G401.6 (cell line): Measurements from ENCODE around the gene SGMS1.

Source experiments
- FAIRE-seq: peaks from 2 replicates; lab custom pipeline; 2012; peaks lifted over from hg19 to GRCh38; lab: Jason Lieb, UNC

Gene SGMS1

DNA sequence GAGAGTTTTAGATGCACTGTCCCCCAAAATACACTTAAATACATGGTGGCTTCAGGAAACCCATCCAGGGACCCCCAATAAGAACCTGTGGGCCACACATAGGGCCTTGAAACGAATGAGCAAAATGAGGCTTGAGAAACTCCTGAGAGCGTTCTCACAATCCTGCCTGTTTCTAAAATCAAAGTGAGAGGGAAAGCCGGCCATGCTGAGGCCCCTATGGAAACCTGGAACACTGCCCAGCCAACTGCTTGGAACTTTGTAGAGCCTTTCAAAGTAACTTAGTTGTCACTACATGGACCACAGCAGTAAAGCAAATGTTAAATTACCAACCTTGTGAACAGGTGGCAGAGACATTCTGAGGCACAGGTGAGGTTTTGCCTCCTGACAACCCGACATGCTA lies 13.4 kb downstream of the SGMS1 start:
- no peak for FAIRE-seq

DNA sequence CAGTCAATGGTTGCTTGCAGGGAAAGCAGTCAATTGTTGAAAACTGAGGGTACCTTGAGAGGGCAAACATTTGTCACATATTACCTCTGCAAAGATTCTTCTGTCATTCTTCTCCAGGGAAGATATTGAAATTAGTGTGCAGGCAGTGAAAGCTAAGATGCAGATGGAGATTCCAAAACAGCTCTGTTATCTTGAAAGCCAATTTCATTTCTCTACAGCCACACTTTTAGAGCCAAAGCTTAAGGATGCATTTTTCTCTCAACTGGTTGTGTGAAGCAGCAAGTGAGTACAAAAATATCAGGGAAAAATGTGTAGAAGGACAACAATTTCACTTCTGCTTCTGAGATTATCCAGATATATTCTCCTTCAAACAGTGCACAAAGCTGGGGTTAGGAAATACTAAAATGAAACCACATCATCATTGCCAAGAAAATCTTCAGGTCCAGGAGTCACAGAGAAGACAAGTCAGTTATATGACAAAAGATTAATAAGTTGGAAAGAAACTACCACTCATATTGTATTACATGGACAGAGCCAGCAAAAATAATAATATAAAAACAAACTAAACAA lies 16.3 kb downstream of the SGMS1 start:
- FAIRE-seq = no peak

DNA sequence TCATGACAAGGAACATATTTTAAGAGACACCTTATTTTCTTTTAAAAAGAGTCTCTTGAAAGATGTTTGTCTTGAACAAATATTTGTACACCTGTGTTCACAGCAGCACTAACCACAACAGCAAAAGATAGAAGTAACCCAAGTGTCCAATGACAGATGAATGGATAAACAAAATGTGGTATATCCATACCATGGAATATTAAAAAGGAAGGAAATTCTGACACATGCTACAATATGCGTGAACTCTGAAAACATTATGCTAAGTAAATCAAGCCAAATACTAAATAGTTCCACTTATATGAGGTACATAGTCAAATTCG lies 17.8 kb downstream of the SGMS1 start:
- no peak for FAIRE-seq

DNA sequence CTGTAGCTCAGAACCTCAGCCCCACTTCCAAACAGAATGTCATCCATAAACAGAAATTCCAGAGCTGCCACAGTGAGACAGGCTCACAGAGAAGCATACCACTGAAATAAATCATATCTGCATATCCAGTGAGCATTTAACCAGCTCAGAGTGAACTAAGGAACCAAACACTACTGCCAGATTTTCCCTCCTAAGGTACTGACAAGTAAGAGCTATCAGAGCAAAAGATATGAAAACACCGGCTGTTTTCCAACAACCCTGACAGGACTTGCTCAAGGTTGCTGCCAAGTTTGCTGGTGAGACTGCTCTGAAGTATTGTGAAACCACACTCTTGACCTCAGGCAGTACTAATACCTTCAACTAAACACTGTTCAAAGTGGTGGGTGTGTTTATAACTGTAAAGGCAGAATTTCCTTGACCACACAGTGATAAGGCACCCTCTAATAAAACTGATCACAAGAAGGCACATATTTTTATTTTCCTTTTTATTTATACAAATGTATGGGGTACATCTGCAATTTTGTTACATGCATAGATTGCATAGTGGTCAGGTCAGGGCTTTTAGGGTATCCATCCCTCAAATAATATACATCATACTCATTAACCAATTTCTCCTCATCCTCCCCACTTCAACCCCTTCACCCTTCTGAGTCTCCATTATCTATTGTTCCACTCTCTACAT lies 18.3 kb downstream of the SGMS1 start:
- no peak for FAIRE-seq

DNA sequence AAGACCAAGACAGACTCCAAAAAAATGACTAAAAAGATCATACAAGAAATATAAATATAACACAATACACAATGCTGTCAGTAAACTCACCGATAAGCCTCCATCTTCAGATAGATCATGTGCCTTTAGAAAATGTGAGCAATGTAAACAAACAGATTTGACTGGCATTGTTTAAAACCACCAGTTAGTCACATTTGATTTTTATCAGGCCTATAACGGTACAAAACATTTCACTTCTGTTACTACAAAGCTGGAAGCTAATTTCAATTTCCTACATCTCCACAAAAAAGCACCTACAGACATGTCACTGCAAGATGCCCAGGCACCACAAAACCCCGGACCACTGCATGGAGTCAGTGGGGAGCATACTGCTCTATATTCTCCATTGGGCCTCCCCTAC lies 18.9 kb downstream of the SGMS1 start:
- FAIRE-seq = no peak

DNA sequence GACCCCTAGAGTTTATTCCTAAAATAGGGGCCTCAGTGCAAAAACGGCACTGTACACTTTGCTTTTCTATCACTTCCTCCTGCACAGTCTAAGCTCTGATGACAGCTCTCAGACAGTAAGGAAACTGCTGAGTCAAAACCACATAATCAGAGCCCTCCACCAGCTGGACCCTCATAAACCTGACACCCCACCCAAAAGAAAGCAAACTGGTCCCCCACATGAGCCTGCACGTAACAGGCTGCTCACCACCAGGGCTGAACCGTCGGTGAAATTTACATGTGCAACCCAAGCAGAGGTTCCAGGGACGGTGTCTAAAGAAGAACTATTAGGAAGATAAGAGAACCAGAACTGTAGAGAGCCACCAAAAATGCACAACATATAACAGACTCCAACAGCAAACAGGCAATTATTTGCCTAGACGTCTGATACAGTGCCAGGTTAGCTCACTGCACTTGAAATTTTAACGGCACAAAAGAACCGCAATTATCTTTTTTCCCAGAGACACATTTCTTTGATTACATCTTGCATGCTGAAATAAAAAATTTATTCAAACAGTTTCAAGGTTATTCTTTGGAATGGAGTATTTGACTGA lies 19.6 kb downstream of the SGMS1 start:
- no peak for FAIRE-seq

DNA sequence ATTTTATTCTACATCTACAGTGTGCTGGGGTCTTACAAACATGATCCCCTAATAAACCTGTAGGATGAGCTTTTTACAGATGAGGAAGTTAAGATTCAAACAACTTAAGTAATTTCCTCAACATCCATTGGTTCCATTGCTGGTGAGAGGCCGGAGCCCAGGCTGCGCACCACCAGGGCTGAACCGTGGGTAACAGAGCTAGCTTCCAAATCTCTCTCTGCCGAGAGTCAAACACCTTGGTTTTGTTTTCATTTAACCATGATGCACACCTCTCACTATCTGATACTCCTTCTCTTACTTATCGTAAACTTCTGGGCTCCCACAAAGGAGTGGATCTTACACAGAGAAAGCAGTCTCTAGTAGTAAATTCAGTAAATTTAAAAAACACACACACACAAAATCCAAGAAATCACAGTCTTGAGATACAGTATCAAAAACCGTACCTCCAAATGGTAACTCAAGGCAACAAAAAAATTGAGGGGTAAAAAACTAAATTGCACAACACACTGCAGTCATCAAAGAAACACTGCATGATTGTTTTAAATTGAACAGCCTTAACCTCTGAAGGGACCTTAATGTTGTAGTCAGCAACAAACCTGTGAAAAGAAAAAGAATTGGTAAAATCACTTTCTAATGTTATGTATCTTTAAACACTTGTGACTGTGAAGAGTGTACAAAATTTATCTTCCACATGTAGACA lies 20.5 kb downstream of the SGMS1 start:
- no peak for FAIRE-seq

DNA sequence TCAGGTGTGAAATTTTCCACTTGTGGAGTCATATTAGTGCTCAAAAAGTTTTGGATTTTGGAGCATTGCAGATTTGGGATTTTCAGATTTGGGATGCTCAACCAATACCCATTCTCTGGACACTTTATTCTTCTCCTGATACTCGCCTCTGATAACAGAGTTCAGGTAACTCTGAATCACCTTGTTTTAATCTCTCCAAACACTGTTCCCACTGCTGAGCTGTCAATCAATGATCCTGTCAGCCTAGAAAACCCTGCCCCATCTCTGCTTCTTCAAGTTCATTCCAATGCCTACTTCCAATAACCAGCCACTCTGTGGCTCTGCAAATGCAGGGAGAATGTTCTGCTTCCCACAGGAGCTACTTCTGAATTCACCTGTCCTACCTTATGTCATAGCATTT lies 21.8 kb downstream of the SGMS1 start:
- no peak for FAIRE-seq

DNA sequence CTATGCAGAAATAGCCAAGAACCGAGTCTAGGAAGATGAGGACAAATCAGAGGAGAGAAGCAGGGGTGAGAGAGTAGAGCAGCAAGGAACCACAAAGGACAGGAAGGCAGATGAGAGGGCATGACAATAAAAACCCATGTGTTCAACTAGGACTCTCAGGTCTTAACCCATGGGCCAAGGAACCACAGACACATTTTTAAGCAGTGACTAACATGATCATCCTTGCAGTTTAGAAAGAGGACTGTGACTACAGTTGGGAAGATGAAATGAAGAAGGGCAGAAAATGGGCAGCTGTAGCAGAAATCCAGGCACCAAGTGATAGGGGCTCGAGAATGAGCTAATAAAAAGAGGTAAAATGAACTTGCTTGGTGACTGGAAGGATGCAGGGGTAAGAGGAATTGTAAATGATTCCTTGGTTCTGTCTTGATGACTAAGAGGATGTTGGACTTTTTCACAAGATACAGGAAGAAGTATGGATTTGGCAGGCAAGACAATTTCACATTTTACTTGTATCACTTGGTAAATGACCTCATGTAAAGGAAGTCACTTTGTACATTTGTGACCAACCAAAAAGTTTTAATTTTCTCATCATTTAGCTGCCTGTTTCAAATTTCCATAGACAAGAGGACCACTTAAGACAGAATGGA lies 22.8 kb downstream of the SGMS1 start:
- FAIRE-seq = no peak

DNA sequence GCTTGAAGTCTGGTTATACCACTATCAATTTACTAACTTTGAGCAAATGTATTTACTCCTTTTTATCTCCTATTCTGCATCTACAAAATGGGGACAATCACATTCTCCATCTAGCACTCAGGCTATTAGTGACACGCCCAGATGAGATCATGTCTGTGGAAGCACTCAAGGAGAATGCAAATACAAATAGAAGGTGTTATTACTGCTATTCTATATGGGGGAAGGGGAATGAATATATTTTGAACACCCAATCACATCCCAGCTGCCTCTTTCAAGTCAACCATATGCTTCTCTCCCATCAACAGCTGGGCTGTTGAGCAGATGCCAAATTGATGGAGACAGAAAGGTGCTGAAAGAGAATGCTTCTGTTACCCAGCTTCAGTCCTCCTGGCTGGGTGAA lies 23.5 kb downstream of the SGMS1 start:
- no peak for FAIRE-seq

DNA sequence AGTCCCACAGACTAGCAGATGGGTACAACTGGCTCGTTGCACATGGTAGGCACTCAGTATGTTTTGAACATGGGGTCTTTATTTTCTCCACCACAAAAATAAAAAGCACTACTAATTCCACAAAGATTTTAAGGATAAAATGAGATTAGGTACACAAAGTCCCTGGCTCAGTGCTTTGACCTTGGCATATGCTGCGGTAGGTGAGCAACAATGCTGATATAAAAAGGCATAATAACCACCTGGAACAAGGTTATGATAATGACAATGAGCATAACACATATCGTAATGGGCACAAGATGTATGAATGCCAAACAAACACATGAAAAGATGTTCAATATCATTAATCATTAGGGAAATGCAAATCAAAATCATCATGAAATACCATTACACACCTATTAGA lies 26.9 kb downstream of the SGMS1 start:
- FAIRE-seq = no peak

DNA sequence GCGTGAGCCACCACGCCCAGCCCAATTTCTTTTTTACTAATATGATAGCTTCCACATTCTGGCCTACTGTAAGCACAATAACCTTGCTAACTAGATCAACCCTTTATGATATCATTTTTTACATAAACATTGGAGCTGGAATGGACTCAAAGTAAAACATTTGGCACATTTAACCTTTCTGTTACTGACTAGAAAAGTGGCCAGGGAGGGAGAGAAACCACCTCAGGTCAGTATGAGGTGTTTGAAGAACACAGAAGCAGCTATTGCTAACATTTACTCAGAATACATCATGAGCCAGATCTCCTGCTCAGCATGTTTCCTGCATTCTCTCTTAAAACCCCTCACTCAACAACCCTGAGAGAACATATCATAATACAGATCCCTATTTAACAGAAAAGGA lies 27.3 kb downstream of the SGMS1 start:
- FAIRE-seq = no peak

DNA sequence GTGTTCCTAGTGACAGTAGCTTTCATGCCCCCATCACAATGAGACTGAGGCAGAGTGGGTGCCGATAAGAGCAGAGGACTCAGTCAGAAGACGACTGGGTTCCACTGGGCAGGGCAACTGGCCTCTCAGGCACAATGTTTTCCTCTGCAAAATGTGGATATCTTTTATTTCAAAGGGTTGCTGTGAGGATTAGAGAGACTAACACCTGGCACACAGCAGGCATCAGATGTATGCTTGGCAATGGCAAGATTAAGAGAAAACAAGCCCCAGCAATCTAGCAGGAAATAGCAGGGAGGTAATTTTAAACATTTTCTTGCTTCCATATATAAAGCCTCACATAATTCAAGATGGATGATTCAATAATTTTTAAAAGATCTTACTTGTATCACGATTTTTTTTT lies 28.0 kb downstream of the SGMS1 start:
- FAIRE-seq = no peak

DNA sequence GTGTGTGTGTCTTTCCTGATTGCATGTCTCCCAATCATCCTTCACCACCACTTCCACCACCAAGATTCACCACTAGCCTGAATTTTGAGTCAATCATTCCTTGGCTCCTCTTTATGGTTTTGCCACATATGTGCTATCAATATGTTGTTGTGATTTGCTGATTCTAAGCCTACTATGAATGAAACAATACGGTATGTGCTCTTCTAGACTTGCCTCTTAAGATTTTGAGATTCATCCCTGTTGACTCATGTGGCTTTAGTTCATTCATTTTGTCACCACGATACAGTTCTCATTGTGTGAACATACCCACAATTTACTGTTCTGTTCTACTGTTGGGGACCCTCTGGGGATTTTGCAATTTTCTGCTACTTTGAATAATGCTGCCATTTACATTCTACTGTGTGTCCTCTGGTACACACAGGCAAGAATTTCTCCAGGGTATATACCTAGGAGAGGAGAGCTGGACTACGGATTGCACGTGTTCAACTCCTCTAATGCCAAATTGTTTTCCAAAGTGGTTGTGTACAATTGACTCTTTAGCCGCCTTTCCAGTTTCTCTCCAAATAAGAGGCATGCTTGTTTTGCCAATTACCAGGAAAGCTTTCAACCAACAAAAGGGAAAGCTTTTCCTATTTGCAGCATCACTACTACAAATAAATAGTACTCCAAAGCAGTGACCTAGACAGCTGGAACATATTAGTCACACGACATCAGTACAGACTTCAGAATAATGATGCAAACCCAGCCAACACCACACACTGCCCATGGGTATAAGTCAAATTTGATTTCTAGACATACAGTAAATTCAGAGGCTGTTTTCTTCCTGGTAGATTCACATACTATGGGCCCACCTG lies 30.0 kb downstream of the SGMS1 start:
- FAIRE-seq = no peak

DNA sequence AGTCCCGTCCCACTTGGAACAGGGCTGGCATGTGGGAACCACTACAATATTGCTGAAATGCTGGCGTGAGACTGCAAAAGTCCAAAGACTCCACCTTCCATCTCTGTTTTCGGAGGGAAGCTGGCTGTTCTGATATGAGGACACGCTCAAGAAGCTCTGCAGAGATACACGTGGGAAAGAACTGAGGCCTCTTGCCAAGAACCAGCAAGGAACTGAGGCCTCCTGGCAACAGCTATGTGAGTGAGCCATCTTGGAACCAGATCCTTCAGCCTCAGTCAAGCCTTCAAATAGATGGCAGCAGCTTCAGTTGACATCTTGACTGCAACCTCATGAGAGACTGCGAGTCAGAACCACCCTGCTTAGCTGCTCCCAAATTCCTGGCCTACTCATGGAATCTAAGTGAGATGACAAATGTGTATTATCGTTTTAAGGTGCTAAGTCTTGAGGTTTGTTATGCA lies 30.8 kb downstream of the SGMS1 start:
- FAIRE-seq = no peak

DNA sequence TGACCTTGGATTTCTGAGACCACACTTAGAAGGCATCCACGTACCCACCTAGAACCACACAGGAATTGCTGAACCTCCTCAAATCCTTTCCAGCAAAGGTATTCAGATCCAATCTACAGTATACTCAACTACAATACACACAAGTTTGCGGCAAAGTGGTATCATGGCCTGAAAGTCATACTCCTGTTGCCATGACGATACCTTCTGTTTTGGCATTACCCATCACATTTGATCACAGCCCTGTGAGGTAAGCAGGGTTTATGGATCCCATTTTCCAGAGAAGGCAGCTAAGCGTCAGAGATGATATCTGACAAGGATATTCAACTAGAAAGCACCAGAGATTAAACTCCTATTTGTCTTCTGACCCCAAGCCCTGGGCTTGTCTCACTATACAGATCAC lies 32.8 kb downstream of the SGMS1 start:
- FAIRE-seq = no peak

DNA sequence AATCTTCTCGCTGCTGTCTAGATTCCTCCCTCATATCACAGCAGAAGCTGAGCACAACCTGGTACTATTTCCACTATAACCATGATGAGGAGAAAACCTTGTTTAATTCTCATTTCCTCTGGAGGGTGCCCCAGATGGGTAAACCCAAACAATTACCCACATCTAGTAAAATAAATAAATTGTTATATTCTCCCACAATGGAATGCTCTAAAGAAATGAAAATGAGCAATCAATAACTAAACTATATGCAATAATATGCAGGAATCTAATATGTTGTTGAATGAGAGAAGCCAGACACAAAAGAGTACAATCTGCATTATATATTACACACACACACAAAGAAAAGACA lies 37.0 kb downstream of the SGMS1 start:
- FAIRE-seq = no peak

DNA sequence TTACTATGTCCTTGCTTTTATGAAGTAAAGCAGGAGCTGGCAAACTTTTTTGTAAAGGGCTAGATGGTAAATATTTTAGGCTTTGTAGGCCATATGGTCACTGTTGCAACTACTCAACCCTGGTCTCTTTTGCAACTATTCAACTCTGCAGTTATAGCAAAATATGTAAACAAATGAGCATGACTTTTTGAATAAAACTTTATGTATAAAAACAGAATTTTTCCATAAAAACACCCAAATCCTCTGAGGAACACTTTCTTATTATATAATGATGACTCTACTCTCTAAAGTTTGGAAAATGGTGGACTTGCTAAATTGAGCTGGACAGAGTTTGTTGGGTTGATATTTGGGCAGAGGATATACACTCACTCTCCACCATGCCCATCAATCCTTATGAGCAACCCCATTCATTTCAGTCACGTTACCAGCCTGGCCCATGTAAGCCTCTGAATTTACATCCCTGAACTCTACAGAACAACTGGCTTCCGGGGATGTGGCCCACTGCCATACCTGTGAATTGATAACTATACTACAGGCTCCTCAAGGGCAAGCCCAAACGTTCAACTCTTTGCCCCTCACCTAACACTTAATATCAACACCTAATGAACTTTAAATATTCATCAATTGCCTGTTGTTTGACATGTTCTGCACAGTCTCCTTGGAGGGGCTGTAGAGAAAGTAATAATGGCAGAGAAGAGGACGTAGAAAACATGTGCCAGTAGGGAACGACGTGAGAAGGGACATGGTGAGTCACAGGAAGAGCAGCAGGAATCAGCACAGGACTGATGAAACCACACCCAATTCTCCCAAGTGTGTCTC lies 37.6 kb downstream of the SGMS1 start:
- FAIRE-seq = no peak

DNA sequence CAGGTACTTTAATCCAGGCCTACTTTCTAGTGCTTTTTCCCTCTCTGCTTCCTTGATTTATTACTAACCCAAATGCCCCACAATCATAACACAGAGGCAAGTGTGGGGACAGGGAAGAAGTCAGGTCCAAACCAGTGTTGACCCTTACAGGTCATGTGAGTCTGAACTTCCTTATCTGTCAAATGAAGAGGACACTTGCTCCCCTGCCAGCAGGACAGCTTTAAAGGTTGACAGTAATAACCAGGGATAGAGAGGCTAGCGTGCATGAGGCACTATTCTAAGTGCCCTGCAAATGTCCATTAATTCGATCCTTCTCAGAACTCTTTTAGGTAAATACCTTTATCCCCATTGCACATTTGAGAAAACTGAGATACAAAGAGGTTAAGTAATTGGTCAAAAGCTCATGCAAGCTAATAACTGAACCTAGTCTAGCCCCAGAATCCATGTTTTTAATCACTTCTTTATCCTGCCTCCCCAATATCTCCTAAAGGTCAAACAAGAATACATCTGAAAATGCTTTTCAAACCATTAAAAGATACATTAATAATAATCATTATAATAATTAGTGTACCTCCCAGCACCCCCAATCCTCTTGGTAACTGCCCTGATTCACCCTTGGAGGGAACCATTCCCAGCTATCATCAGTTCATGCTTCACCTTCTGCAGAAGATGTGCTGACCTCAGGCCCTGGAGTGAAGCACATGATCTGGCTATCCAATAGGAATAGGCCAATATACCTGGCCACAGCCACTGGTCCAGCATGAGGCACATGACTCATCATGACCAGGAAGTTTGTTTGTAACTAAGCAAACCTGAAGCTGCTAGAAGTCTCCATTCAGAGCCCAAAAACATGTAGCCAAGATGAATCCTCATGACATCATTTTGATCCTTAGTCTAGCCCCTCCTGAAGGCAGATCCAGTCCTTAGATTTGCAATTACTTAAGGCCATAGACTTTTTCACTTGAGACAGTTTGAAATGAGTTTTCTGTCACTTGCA lies 40.7 kb downstream of the SGMS1 start:
- FAIRE-seq = no peak

DNA sequence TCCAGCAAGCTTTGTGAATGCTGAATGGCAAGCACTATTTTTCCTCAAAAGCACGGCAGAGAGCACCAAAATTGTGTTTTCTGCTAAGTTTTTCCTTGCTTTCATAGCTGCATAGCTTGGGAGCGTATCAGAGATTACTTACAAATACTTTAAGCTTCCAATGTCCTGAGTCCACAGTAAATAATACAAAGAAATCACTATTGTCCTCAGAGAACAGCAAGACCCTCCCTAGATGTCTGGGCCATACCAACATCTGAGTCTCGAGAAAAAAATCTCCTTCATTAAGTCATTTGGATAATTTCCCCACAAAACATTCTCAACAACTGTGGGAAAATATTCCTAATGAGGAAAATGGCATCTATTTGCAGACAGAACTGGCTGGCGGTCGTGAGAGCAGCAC lies 41.7 kb downstream of the SGMS1 start:
- no peak for FAIRE-seq
